ENCODE data around the gene AGPAT3.

DNA sequence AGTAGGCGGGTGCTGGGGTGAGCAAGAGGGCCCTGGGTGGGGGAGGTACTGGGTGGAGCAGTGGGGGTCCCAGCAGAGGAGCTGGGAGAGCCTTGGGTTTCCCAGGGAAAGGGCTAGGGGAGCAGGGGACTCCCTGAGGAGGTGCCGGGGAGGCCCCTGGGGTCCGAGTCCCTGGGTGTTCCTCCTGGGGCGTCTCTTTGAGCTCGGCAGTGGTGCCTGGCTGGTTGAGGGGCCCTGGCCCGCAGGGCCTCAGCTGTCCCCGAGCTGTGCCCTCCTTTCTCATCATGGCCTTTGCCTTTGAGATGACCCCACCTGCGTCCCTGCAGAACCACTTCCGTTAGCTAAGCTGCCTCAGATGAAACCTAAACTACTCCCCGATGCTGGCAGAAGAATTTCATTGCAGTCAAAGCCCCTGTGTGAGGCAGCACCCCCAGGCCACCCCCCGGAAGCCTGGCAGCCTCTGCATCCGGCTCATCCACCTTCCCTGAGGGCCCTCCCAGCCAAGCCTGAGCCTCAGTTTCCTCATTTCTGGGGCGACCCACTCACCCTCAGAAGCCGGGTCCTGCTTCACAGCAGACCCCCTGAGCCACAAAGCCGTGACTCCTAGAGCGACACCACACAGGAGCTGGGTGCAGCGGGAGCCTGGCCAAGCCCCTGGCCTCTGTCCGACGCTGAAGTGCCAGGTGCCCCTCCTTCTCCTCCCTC lies 103.5 kb downstream of the AGPAT3 start:
- TF ChIP-seq CTCF (IDR thresholded peaks at IDR 0.05), result no peak
- TF ChIP-seq POLR2A (IDR thresholded peaks at IDR 0.05), result no peak
- no peak for TF ChIP-seq POLR2AphosphoS5 (IDR thresholded peaks at IDR 0.05)
- no peak for TF ChIP-seq EP300 (IDR thresholded peaks at IDR 0.05)
